BE2C (cell line): ENCODE data around the gene MARS1.

Experiments
- DNase-seq: peaks from one replicate; pipeline ENCODE4 v3.0.0-alpha.2; 2020
- H3K27me3 ChIP-seq: fragments of 250-450 bp; sonication (Bioruptor Pico); 2 replicates; pipeline ENCODE4 v1.5.1; 2020; ENCODE audit warnings: mild to moderate bottlenecking
- H3K36me3 ChIP-seq: fragments of 250-450 bp; sonication (Bioruptor Pico); 2 replicates; pipeline ENCODE4 v1.5.1; 2020; ENCODE audit warnings: mild to moderate bottlenecking
- H3K4me1 ChIP-seq: fragments of 250-450 bp; sonication (Bioruptor Pico); 2 replicates; pipeline ENCODE4 v1.5.1; 2020
- H3K4me3 ChIP-seq: 2 replicates; pipeline ENCODE4 v1.5.1; 2011; ENCODE audit warnings: low read depth, low read length
- H3K9me3 ChIP-seq: fragments of 250-450 bp; sonication (Bioruptor Pico); 2 replicates; pipeline ENCODE4 v1.5.1; 2020
- TF ChIP-seq, protein P1 (sequence below): IDR thresholded peaks from 2 replicates; pipeline ENCODE4 v1.5.1; 2012; ENCODE audit warnings: mild to moderate bottlenecking, low read depth, low read length

Gene MARS1

DNA sequence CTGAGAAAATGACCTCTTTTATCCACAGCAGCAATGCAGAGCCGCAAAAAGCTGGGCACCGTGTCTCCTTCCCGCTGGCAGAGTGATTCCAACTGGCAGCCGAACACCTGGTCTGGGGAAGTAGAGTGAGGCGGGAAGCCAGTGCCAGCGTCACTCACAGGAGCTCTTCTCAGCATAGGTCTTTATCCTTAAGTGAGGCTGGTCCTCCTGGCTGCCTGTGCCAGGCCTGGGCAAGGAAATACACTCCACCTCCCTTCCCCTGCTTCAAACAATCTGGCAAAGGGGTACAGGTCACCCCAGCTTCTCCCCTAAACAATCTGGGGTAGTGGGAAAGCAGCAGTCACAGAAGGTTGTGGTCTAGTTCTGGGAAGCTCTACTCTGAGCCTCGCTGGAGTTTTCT lies 13.0 kb upstream of the MARS1 start:
- TF ChIP-seq, protein P1, sequence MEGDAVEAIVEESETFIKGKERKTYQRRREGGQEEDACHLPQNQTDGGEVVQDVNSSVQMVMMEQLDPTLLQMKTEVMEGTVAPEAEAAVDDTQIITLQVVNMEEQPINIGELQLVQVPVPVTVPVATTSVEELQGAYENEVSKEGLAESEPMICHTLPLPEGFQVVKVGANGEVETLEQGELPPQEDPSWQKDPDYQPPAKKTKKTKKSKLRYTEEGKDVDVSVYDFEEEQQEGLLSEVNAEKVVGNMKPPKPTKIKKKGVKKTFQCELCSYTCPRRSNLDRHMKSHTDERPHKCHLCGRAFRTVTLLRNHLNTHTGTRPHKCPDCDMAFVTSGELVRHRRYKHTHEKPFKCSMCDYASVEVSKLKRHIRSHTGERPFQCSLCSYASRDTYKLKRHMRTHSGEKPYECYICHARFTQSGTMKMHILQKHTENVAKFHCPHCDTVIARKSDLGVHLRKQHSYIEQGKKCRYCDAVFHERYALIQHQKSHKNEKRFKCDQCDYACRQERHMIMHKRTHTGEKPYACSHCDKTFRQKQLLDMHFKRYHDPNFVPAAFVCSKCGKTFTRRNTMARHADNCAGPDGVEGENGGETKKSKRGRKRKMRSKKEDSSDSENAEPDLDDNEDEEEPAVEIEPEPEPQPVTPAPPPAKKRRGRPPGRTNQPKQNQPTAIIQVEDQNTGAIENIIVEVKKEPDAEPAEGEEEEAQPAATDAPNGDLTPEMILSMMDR: no peak
- Histone ChIP-seq H3K36me3 (no peaks in the 10 kb centered on the region), H3K27me3 (peaks cover 97% of the 10 kb centered on the region), H3K4me3 (no peak overlapping the region), H3K9me3 (no peaks in the 10 kb centered on the region), H3K4me1 (no peaks in the 10 kb centered on the region)
- no peak for DNase-seq

DNA sequence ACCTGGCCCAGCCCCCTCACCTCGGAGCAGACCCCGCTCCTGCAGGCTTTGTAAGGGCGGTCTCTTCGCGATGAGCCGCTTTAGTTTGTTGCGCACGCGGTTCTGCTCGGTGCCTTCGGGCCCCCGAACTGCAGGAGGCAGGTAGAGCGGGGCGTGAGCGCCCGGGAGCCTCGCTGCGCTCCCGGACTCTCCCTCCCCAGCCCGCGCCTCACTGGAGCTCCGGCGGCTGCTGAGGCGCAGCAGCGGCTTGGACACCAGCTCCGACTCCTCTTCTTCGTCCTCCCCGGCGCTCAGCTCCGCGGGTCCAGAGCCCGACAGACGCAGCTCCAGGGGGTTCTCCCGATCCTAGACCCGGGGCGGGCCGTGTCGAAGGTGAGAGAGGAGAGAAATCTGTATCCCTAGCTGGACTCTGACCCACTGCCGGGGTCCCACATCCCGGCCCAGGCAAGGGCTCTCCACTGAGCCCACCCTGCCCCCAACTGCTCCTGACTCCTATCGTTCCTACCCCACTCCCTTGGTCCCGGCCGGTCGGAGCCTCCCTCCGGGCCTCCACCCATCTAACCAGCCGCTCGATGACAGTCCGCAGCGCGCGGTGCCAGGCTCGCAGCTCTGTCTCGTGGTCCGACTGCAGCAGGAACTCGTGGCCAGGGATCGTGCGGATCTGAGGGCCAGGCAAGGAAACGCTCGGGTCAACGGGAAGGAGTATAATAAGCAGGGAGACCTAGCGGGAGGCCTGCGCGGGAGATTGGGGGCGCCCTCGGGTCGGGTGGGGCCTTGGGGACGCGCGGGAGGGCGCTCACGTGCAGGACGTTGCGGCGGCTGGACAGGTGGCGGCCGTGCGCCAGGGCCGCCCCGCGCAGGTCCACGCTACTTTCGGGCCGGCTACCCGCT lies 12.4 kb upstream of the MARS1 start:
- no peaks in the 10 kb centered on the region for H3K36me3 ChIP-seq
- peak; percentile 34 for DNase-seq
- peaks cover 97% of the 10 kb centered on the region for H3K27me3 ChIP-seq
- H3K4me1 ChIP-seq: no peaks in the 10 kb centered on the region
- H3K4me3 ChIP-seq: 0 out of 2 replicates have a peak overlapping the region, but pooled peaks have one; percentile 12
- TF ChIP-seq, protein P1: no peak
- H3K9me3 ChIP-seq: no peaks in the 10 kb centered on the region

DNA sequence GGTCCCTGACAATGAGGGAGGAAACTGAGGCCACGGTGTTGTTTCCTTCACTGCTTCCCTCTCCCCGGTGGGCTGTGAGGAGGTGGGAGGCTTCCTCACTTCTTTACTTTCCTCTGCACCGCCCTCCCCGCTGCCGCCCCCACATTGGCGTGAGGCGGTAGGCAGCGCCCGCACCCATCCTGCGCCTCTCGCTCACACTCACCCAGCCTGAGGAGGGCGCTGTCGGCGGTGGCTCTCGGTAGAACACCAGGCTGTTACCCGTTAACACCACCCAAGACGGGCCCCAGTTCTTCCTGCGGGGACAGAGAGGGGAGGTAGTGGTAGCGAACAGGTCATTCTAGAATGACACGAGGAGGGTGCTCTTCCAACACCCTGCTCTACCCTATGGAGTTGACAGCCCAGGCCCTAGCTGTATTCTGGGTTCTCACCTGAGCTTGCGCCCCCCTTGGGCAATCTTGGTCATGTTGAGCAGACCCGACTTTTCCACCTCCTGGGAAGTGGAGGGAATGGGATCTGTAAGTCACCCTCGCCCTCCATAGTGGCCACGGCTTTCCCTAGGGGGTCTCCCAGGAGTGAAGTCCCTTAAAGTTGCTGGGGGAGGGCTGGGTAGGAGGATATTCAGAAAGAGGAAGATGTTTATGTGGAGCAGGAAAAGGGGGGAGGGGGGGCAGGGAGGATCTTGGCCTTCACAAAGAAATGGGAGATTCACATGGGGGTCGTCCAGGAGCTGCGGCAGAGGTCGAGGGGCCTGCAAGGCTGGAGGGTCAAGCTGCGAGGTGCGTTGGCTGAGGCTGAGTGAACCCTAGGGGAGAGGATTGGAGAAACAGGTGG lies 11.5 kb upstream of the MARS1 start:
- Histone ChIP-seq H3K9me3 (no peaks in the 10 kb centered on the region), H3K4me1 (no peaks in the 10 kb centered on the region), H3K27me3 (peaks cover 97% of the 10 kb centered on the region), H3K36me3 (no peaks in the 10 kb centered on the region), H3K4me3 (no peak overlapping the region)
- DNase-seq: no peak
- TF ChIP-seq, protein P1: no peak

DNA sequence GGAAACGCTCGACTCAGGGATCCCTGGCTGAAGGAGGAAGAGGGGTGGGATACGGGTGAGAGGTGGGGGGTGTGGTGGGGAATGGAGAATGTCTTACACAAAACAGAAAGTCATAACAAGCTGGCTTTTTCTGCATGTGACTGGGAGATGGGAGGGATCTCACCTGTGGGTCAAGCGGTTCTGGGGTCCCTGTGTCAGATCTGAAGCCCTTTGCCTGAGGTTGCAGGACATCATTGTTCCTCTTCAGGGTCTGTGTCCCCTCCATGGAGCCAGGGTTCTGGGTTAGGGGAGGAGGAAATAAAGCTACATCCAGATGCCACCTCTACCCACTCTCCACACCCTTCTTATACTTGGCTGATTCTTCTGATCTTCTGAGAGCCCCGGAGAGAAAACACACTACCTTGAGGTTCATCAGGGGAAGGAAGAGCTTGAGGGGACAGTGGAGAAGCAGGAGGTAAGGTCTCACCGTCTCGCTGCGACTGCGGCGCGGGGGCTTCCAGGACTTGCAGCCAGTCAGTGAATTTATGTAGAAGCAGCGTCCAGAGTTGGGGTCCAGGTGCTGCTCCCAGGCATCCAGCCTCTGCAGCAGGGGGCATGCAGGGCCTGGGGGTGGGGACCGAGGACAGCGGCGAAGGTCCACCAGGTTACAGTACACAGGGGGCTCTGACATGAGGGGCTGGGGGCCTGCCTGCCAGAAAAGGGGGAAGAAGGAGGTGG lies 10.7 kb upstream of the MARS1 start:
- Histone ChIP-seq H3K36me3 (no peaks in the 10 kb centered on the region), H3K9me3 (no peaks in the 10 kb centered on the region; the same call in 1 of the 2 replicates), H3K4me3 (no peak overlapping the region), H3K27me3 (peaks cover 98% of the 10 kb centered on the region), H3K4me1 (no peaks in the 10 kb centered on the region)
- no peak for DNase-seq
- TF ChIP-seq, protein P1: no peak

DNA sequence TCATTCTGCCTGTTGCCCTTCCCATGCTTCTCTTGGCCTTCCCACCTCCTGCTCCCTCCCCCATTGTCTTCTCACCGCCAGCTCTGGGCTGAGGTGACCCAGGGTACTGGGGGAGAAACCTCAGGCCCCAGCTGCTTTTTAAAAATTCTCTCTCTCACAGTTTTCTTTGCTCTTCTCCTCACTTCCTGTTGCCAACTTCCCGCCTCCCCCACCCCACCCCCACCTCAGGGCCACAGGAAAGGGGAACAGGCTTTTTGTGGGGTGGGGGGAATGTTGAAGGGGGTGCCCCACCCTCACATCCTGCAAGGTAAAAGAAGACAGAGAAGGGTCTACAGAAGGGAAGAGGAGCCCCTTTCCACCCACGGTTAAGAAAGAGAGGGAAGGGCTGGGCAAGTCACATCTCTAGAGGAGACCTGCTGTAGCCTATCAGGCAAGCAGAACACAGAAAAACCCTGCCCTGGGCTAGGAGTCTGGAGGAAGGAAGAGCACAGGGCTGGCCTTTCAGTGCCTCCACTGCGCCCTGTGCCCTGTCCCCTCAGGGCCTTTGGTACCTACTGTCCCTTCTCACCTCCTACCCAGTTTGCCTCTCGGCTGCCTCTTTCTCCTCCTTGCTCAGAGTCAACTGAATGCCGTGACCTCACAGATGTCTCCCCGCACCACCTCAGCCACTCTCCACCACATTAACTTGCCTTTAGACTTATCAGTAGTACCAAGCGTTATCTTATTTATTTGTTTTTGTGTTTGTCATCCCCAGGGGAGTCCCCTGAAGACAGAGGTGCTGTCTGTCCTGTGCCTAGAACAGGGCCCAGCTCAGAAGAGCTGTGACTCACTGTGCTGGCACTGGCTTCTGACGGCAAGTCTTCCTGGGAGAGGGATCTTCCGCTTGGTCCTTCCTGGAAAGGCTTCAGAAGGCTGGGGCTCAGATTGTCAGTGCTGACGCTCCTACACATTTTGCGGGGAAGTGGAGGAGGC lies 9.9 kb upstream of the MARS1 start:
- Histone ChIP-seq H3K9me3 (no peaks in the 10 kb centered on the region; the same call in 1 of the 2 replicates), H3K4me3 (no peak overlapping the region)

More for the DNA sequence above, 9.9 kb upstream of the MARS1 start:
- no peak for DNase-seq
- peaks cover 96% of the 10 kb centered on the region for H3K27me3 ChIP-seq
- H3K36me3 ChIP-seq: no peaks in the 10 kb centered on the region
- TF ChIP-seq, protein P1: no peak
- no peaks in the 10 kb centered on the region for H3K4me1 ChIP-seq
